Pancreas (tissue), 10 donors: ENCODE data around the gene DOK5. TPM values are rescaled to one million over a fixed set of nuclear protein-coding genes. Genes with fewer than 3 reads are reported as not detected.

Experiments
- ATAC-seq, 4 donors: fragments of 200-7000 bp; cut with Tn5 transposase; one replicate each; pipeline versions ENCODE4 v1.8.0 to v1.9.1; 2020; ENCODE audit warnings: mild to moderate bottlenecking in 4 of 4, moderate library complexity in 4 of 4
- DNase-seq, 6 donors: peaks; one replicate each; pipeline ENCODE4 v3.0.0-alpha.2; 2020
- FAIRE-seq: peaks from 2 replicates; lab custom pipeline; 2012; peaks lifted over from hg19 to GRCh38; lab: Jason Lieb, UNC
- H3K27ac ChIP-seq, 4 donors: fragments of 200-600 bp; sonication (generic); 1 replicate in 3 of 4; 2 replicates in 1 of 4; pipeline versions ENCODE4 v1.5.0 to v1.8.0; 2020
- H3K27me3 ChIP-seq, 4 donors: fragments of 200-600 bp; one replicate each; pipeline ENCODE4 v1.8.0; 2021
- H3K36me3 ChIP-seq, 3 donors: fragments of 200-600 bp; sonication (generic) in 1 of 3; one replicate each; pipeline versions ENCODE4 v1.5.0 to v1.8.0; 2020 to 2021
- H3K4me1 ChIP-seq, 3 donors: fragments of 200-600 bp; one replicate each; pipeline ENCODE4 v1.8.0; 2021
- H3K4me3 ChIP-seq, 4 donors: fragments of 200-600 bp; sonication (generic) in 2 of 4; one replicate each; pipeline versions ENCODE4 v1.5.0 to v1.8.0; 2020 to 2021
- H3K9me3 ChIP-seq, 4 donors: fragments of 200-600 bp; one replicate each; pipeline ENCODE4 v1.8.0; 2021
- CTCF ChIP-seq, 4 donors: fragments of 200-600 bp; sonication (generic) in 3 of 4; IDR thresholded peaks; one replicate each; pipeline versions ENCODE4 v1.5.0 to v1.8.0; 2021; ENCODE audit warnings: antibody characterized with exemption in 4 of 4
- WGBS, 2 donors: extraction: QIAGEN DNeasy Blood & Tissue Kit; methylation state at CpG; one replicate each; pipeline ENCODE4 v1.1.7; 2013; 5-methylcytosine and 5-hydroxymethylcytosine counted together
- intact Hi-C, 3 donors: fragments of 100-400 bp; cut with DNase I; formaldehyde crosslinking; loops; one replicate each; pipeline versions ENCODE4 v1.11.1 to v1.14.2; 2022
- polyA plus RNA-seq, 2 donors: library from polyadenylated mRNA; stranded (reverse); fragments of 200-250 nt; gene quantifications; one replicate each; pipeline ENCODE4 v1.2.3, GENCODE V29; 2013
- total RNA-seq, 6 donors: library from RNA; stranded (reverse); fragmentation: NEBNext Ultra II Directional in 4 of 6; extraction: Animal tissue kit (Norgen Biotek cat#: 25700) in 4 of 6; gene quantifications; one replicate each; pipeline versions ENCODE4 v1.2.1 to v1.2.4, GENCODE V29; 2021 to 2023
- donor health status: healthy with polysubstance abuse.
- donor health status: DM: no; HTN: no; CAD: no; lungs with moderate emphysema.
- donor health status: DM: no; HTN: no; CAD: no.
- donor health status: control.
- donor health status: control.
- donor health status: Bipolar disorder and iron deficiency.
- donor health status: DM: yes; HTN: yes; CAD: no.
- donor health status: DM: no; HTN: no; CAD: no.
- donor health status: DM: no; HTN: no; CAD: no.
- donor health status: DM: yes; HTN: yes; CAD: no.

The DOK5 gene
- total and polyA plus RNA-seq, 8 donors, result 0.24 to 1.2 (median 0.51) TPM

DNA sequence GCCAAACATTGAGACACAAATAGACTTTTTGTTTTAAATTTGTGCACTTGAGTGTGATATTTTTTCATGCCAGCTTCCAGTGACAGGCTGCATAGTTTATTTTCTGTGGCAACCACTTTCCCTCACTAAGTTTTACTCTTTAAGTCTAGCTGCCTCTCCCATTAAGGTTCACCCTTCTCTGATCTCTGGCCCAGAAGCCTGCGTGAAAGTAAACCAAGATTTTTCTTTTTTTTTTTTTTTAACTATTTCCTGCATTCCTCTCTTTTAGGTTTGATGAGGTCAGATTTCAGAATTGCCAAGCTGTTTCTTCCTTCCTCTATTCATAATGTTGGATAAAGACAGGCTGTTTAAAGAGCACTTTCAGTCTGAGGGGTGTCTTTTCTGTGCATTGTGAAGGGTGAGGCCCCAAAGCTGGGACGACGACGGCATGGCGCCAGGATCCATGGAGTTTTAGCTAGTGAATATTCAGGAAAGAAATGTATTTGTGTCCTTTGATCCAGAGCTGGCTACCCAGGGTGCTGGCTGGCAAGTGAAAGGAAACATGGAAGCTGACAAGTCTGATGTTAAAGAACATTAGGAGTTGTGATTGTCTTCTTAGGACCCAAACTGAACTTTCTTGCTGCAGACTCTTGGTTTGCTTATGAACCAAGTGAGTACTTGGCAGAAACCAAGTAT is 50.7 kb downstream of the DOK5 start:
- 51 to 61% methylated on average over 5 of the region's 5 CpGs for WGBS, 2 donors
- FAIRE-seq, result no peak
- no peak for DNase-seq

DNA sequence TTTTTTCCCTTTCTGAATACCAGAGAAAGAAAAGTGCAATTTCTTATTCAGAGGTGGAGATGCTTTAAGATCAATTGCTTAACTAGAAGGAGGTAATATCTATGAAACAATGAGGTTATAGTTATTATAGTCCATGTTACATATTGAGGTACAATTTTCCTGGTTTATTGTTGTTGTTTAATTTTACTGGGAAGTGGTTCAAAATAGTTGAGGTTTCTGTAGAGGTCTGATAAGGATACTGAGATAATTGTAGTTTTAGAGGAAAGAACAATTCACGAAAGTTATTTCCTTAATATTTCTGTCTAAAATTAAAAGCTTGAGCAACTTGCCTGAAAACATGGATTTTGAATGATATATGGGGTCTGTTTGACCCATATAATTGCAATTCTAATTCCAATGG is 51.4 kb downstream of the DOK5 start:
- intact Hi-C loops, result no loop called here
- peak; percentile 32 for FAIRE-seq
- WGBS, 2 donors, result 31 to 61% methylated on average over 1 of the region's 1 CpG

More for the DNA sequence above, 50.7 kb downstream of the DOK5 start:
- no peak for TF ChIP-seq CTCF (IDR thresholded peaks at IDR 0.05)
- Histone ChIP-seq H3K4me1 (no peaks in the 10 kb centered on the region), H3K36me3 (no peaks in the 10 kb centered on the region), H3K4me3 (no peak overlapping the region), H3K27me3 (no peaks in the 10 kb centered on the region), H3K9me3 (no peaks in the 10 kb centered on the region), H3K27ac (no peak overlapping the region)
- ATAC-seq, result no peak
- intact Hi-C loops, result no loop called here

GRCh38 chr20:54532573-54532972 is 57.2 kb downstream of the DOK5 start:
- Histone ChIP-seq H3K27ac (no peak overlapping the region), H3K4me3 (no peak overlapping the region), H3K27me3 (no peaks in the 10 kb centered on the region), H3K4me1 (no peaks in the 10 kb centered on the region), H3K9me3 (no peaks in the 10 kb centered on the region), H3K36me3 (no peaks in the 10 kb centered on the region)
- DNase-seq (no peak), ATAC-seq (no peak), FAIRE-seq (no peak)
- TF ChIP-seq CTCF (IDR thresholded peaks at IDR 0.05), result no peak
- intact Hi-C loops, result no loop called here
- 81 to 94% methylated on average over 3 of the region's 3 CpGs for WGBS, 2 donors

More for the DNA sequence above, 51.4 kb downstream of the DOK5 start:
- DNase-seq (no peak), ATAC-seq (no peak)
- TF ChIP-seq CTCF (IDR thresholded peaks at IDR 0.05), result no peak
- H3K27ac ChIP-seq, result no peak overlapping the region
- no peaks in the 10 kb centered on the region for H3K9me3 ChIP-seq
- H3K36me3 ChIP-seq, result no peaks in the 10 kb centered on the region
- no peaks in the 10 kb centered on the region for H3K4me1 ChIP-seq
- H3K4me3 ChIP-seq, result no peak overlapping the region
- H3K27me3 ChIP-seq, result no peaks in the 10 kb centered on the region

DNA sequence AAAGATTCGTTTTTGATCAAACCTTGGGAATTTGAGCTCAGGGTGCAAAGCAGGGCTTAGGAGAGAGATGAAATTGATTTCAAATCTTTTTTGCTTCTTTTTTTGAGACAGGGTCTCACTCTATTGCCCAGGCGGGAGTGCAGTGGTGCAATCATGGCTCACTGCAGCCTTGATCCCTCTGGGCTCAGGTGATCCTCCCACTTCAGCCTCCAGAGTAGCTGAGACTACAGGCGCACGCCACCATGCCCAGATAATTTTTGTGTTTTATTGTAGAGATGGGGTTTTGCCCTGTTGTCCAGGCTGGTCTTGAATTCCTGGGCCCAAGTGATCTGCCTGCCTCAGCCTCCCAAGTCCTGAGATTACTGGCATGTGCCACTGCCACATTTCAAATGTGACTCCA is 58.7 kb downstream of the DOK5 start:
- Histone ChIP-seq H3K27me3 (no peaks in the 10 kb centered on the region), H3K36me3 (no peaks in the 10 kb centered on the region), H3K4me3 (no peak overlapping the region), H3K4me1 (no peaks in the 10 kb centered on the region), H3K27ac (no peak overlapping the region), H3K9me3 (no peaks in the 10 kb centered on the region)
- WGBS, 2 donors, result 83 to 90% methylated on average over 4 of the region's 4 CpGs
- intact Hi-C loops, result no loop called here
- ATAC-seq (no peak), DNase-seq (no peak), FAIRE-seq (no peak)
- TF ChIP-seq CTCF (IDR thresholded peaks at IDR 0.05), result no peak

DNA sequence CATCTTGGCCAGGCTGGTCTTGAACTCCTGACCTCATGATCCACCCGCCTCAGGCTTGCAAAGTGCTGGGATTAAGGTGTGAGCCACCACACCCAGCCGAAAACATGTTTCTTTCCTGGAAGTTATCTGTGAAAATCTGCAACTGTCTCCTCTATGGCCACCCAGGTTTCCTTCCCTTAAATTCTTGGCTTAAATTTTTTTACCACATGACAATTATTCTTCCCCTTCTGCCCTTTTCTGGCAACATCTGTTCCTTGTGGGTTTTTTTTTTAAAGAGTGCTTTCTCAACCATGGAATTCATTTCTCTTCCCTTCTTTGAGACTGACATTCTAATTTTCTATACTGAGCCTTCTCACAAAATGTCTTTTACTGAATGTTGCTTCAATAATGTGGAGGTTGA is 59.6 kb downstream of the DOK5 start:
- DNase-seq (no peak), ATAC-seq (peak in 1 of 4 donors; percentile 16), FAIRE-seq (no peak)
- Histone ChIP-seq H3K27ac (no peak overlapping the region), H3K4me3 (no peak overlapping the region), H3K36me3 (no peaks in the 10 kb centered on the region), H3K27me3 (no peaks in the 10 kb centered on the region), H3K4me1 (no peaks in the 10 kb centered on the region), H3K9me3 (no peaks in the 10 kb centered on the region)
- intact Hi-C loops, result no loop called here
- 81 to 84% methylated on average over 2 of the region's 2 CpGs for WGBS, 2 donors
- no peak for TF ChIP-seq CTCF (IDR thresholded peaks at IDR 0.05)
